ENCODE data around the gene GJD2. TPM values are rescaled to one million over a fixed set of nuclear protein-coding genes. Genes with fewer than 3 reads are reported as not detected.

The GJD2 gene
- total RNA-seq, 1 experiment from 2014 or later: not detected

DNA sequence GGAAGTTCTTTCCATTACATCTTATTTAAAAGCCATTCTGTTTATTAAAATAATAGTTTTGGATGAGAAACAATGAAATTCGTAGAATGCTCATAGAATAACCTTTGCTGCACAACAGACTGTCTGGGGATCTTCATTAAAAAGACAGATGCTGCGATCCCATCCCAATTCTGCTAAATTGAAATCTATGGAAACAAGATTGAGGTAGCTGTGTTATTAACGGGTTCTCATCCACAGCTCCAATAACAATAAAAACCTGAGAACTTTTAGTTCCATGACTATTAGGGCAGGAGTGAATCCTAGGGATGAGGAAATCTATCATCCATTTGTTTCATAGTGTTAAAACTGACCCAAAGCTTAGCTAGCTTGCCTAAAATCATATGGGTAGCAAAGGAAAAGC is 2.5 kb upstream of the GJD2 start:
- no peak overlapping the region for H3K23ac ChIP-seq (ENCODE audit: insufficient read length, low read depth, low read length)
- H3K79me1 ChIP-seq (ENCODE audit: insufficient read depth, low read depth, low read length, poor library complexity, severe bottlenecking): no peaks in the 10 kb centered on the region
- H2AFZ ChIP-seq (ENCODE audit: low read length): no peak overlapping the region
- DNase-seq: no peak
- no peak overlapping the region for H2BK5ac ChIP-seq (ENCODE audit: insufficient read length, low read length)
- H3K9me3 ChIP-seq (ENCODE audit: control insufficient read depth, low read depth, low read length): no peaks in the 10 kb centered on the region
- no peak overlapping the region for H3K4me3 Mint-ChIP-seq
- WGBS (ENCODE audit: extremely low coverage, insufficient read length, low lambda C conversion rate): no CpG with 5 or more reads among the region's 3 CpGs
- no peak overlapping the region for H3K27ac Mint-ChIP-seq
- H3K79me2 ChIP-seq (ENCODE audit: insufficient read depth, low read length): no peaks in the 10 kb centered on the region
- no peaks in the 10 kb centered on the region for H4K20me1 ChIP-seq (ENCODE audit: control insufficient read depth, insufficient read depth, insufficient read length)
- H2BK15ac ChIP-seq (ENCODE audit: low read depth, low read length): no peak overlapping the region
- H3K4me1 ChIP-seq (ENCODE audit: insufficient read depth, low read length): 0 out of 2 replicates have a peak, but pooled peaks cover 4% of the 10 kb centered on the region
- H2BK120ac ChIP-seq (ENCODE audit: low read depth, low read length, poor library complexity, severe bottlenecking): no peak overlapping the region
- no peak overlapping the region for H4K91ac ChIP-seq (ENCODE audit: insufficient read length, low read depth, low read length)
- no peak overlapping the region for H4K8ac ChIP-seq (replicated peaks; ENCODE audit: insufficient read length, low read depth, low read length)
- H3K4me1 Mint-ChIP-seq: peaks cover 19 to 28% of the 10 kb centered on the region in 2 experiments
- H3K27ac ChIP-seq (ENCODE audit: insufficient read length, low read depth, low read length): no peak overlapping the region
- H3K27me3 ChIP-seq (ENCODE audit: insufficient read depth, low read length): peaks cover 18% of the 10 kb centered on the region; the same call in 1 of the 2 replicates
- H3K9me3 Mint-ChIP-seq: no peaks in the 10 kb centered on the region
- H3T11ph ChIP-seq (ENCODE audit: low read length): no peak overlapping the region
- H3K14ac ChIP-seq (ENCODE audit: insufficient read depth, low read length): no peak overlapping the region
- H3K36me3 Mint-ChIP-seq (ENCODE audit: insufficient read depth in 1 of 3, low read depth in 3 of 3): no peaks in the 10 kb centered on the region
- no peak overlapping the region for H2BK12ac ChIP-seq (ENCODE audit: insufficient read length, low read depth, low read length)
- H4K5ac ChIP-seq (ENCODE audit: insufficient read length, low read depth, low read length): no peak overlapping the region
- H3K56ac ChIP-seq (ENCODE audit: insufficient read length, low read depth, low read length): no peak overlapping the region
- H3K4ac ChIP-seq (ENCODE audit: low read depth, low read length): no peak overlapping the region
- no peak overlapping the region for H3K4me2 ChIP-seq (ENCODE audit: insufficient read depth, insufficient read length, low read length)
- H3K27me3 Mint-ChIP-seq (ENCODE audit: low read depth): peaks cover 83% of the 10 kb centered on the region
- H3K9ac ChIP-seq (ENCODE audit: extremely low read depth, insufficient read length, low read length): no peak overlapping the region
- H3K23me2 ChIP-seq (ENCODE audit: insufficient read length, low read depth, low read length, poor library complexity, severe bottlenecking): peaks cover 15% of the 10 kb centered on the region
- no peak overlapping the region for H3K18ac ChIP-seq (ENCODE audit: insufficient read length, low read depth, low read length)
- TF ChIP-seq, protein P1, sequence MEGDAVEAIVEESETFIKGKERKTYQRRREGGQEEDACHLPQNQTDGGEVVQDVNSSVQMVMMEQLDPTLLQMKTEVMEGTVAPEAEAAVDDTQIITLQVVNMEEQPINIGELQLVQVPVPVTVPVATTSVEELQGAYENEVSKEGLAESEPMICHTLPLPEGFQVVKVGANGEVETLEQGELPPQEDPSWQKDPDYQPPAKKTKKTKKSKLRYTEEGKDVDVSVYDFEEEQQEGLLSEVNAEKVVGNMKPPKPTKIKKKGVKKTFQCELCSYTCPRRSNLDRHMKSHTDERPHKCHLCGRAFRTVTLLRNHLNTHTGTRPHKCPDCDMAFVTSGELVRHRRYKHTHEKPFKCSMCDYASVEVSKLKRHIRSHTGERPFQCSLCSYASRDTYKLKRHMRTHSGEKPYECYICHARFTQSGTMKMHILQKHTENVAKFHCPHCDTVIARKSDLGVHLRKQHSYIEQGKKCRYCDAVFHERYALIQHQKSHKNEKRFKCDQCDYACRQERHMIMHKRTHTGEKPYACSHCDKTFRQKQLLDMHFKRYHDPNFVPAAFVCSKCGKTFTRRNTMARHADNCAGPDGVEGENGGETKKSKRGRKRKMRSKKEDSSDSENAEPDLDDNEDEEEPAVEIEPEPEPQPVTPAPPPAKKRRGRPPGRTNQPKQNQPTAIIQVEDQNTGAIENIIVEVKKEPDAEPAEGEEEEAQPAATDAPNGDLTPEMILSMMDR (conservative IDR thresholded peaks at IDR 0.05): no peak
- no peak overlapping the region for H2BK20ac ChIP-seq (ENCODE audit: low read depth, low read length, poor library complexity, severe bottlenecking)
- H2AK5ac ChIP-seq (ENCODE audit: insufficient read length, low read length): no peak overlapping the region
